Measurements from ENCODE around the gene SH3GL2.

The SH3GL2 gene

GRCh38 chr9:17611342-17611741, 32.5 kb downstream of the SH3GL2 start:
- DNase-seq: no peak

GRCh38 chr9:17611917-17612316, 33.1 kb downstream of the SH3GL2 start:
- no peak for DNase-seq

GRCh38 chr9:17613758-17614157, 34.9 kb downstream of the SH3GL2 start:
- peak; percentile 71 for DNase-seq

- DNase-seq: no peak
These were observed 35.4 kb downstream of the SH3GL2 start for GRCh38 chr9:17614250-17614649.

GRCh38 chr9:17614903-17615302, 36.0 kb downstream of the SH3GL2 start:
- DNase-seq: no peak

GRCh38 chr9:17622141-17622540, 43.3 kb downstream of the SH3GL2 start:
- no peak for DNase-seq

GRCh38 chr9:17622749-17623148, 43.9 kb downstream of the SH3GL2 start:
- no peak for DNase-seq

GRCh38 chr9:17623965-17624364, 45.1 kb downstream of the SH3GL2 start:
- no peak for DNase-seq

GRCh38 chr9:17624571-17624970, 45.7 kb downstream of the SH3GL2 start:
- DNase-seq: no peak

- DNase-seq: no peak
These were observed 47.0 kb downstream of the SH3GL2 start for GRCh38 chr9:17625644-17626388.

GRCh38 chr9:17627641-17628040, 48.8 kb downstream of the SH3GL2 start:
- DNase-seq: no peak

GRCh38 chr9:17628624-17629023, 49.8 kb downstream of the SH3GL2 start:
- DNase-seq: no peak

GRCh38 chr9:17630531-17630949, 51.7 kb downstream of the SH3GL2 start:
- DNase-seq: no peak

- DNase-seq: no peak
These were observed 52.5 kb downstream of the SH3GL2 start for GRCh38 chr9:17631396-17631795.

- DNase-seq: no peak
These were observed 54.1 kb downstream of the SH3GL2 start for GRCh38 chr9:17632994-17633393.

GRCh38 chr9:17635115-17635890, 56.4 kb downstream of the SH3GL2 start:
- DNase-seq: no peak

GRCh38 chr9:17636349-17636748, 57.5 kb downstream of the SH3GL2 start:
- DNase-seq: no peak

- DNase-seq: no peak
These were observed 58.0 kb downstream of the SH3GL2 start for GRCh38 chr9:17636821-17637220.

- no peak for DNase-seq
These were observed 58.4 kb downstream of the SH3GL2 start for GRCh38 chr9:17637229-17637628.

GRCh38 chr9:17648516-17648915, 69.7 kb downstream of the SH3GL2 start:
- no peak for DNase-seq

- no peak for DNase-seq
These were observed 72.9 kb downstream of the SH3GL2 start for GRCh38 chr9:17651725-17652124.

GRCh38 chr9:17653947-17654465, 75.1 kb downstream of the SH3GL2 start:
- DNase-seq: no peak

- DNase-seq: no peak
These were observed 78.0 kb downstream of the SH3GL2 start for GRCh38 chr9:17656889-17657288.

- DNase-seq: no peak
These were observed 79.4 kb downstream of the SH3GL2 start for GRCh38 chr9:17658237-17658636.
